Fibroblast of skin of abdomen (primary cell): ENCODE results near the gene PHLDB1.

Source experiments
- DNase-seq: peaks from one replicate; pipeline ENCODE4 v3.0.0-alpha.2; 2013

The PHLDB1 gene

GRCh38 chr11:118622376-118623268 lies 15.2 kb downstream of the PHLDB1 start:
- peak; percentile 76 for DNase-seq

GRCh38 chr11:118623269-118623655 lies 15.8 kb downstream of the PHLDB1 start:
- DNase-seq = peak; percentile 31

GRCh38 chr11:118625036-118625690 lies 17.7 kb downstream of the PHLDB1 start:
- DNase-seq = no peak

- DNase-seq = no peak
These were observed 18.6 kb downstream of the PHLDB1 start for GRCh38 chr11:118625976-118626375.

GRCh38 chr11:118627566-118627965 lies 20.2 kb downstream of the PHLDB1 start:
- no peak for DNase-seq

GRCh38 chr11:118628031-118628430 lies 20.6 kb downstream of the PHLDB1 start:
- DNase-seq = no peak

GRCh38 chr11:118628432-118628831 lies 21.0 kb downstream of the PHLDB1 start:
- DNase-seq = no peak

- DNase-seq = no peak
These were observed 21.6 kb downstream of the PHLDB1 start for GRCh38 chr11:118628861-118629549.

- no peak for DNase-seq
These were observed 22.6 kb downstream of the PHLDB1 start for GRCh38 chr11:118629761-118630661.

- no peak for DNase-seq
These were observed 23.9 kb downstream of the PHLDB1 start for GRCh38 chr11:118631142-118631909.

GRCh38 chr11:118632577-118633318 lies 25.3 kb downstream of the PHLDB1 start:
- no peak for DNase-seq

- no peak for DNase-seq
These were observed 25.9 kb downstream of the PHLDB1 start for GRCh38 chr11:118633319-118633690.

GRCh38 chr11:118633979-118634378 lies 26.6 kb downstream of the PHLDB1 start:
- DNase-seq = peak; percentile 42

GRCh38 chr11:118634431-118635236 lies 27.2 kb downstream of the PHLDB1 start:
- peak; percentile 57 for DNase-seq

- DNase-seq = no peak
These were observed 27.8 kb downstream of the PHLDB1 start for GRCh38 chr11:118635237-118635591.

- no peak for DNase-seq
These were observed 28.2 kb downstream of the PHLDB1 start for GRCh38 chr11:118635642-118636041.

GRCh38 chr11:118636569-118637290 lies 29.3 kb downstream of the PHLDB1 start:
- DNase-seq = no peak

- DNase-seq = no peak
These were observed 31.3 kb downstream of the PHLDB1 start for GRCh38 chr11:118638726-118639125.

GRCh38 chr11:118639899-118640298 lies 32.5 kb downstream of the PHLDB1 start:
- no peak for DNase-seq
